Activated T-cell treated with anti-CD3 and anti-CD28 coated beads, Interleukin-2, amount 50 U/mL, for 72 hours (primary cell): ENCODE results near the gene GAS6. TPM values are rescaled to one million over a fixed set of nuclear protein-coding genes. Genes with fewer than 3 reads are reported as not detected.

Experiments
- ATAC-seq, 2 donors: fragments of 150-1000 bp; cut with Tn5 transposase; replicated peaks in 1 of 2; 2 replicates each; pipeline ENCODE4 v1.10.0; 2021; ENCODE audit warnings: moderate library complexity in 2 of 2, mild to moderate bottlenecking in 1 of 2
- DNase-seq, 2 donors: peaks; one replicate each; pipeline ENCODE4 v3.0.0; 2021 to 2022; ENCODE audit warnings: mixed read lengths in 1 of 2
- H3K27ac Mint-ChIP-seq: one replicate; pipeline ENCODE4 v1.8.0; 2022; ENCODE audit warnings: mild to moderate bottlenecking, moderate library complexity, mixed read lengths
- H3K27me3 Mint-ChIP-seq: one replicate; pipeline ENCODE4 v1.8.0; 2022; ENCODE audit warnings: low read depth, mixed read lengths
- H3K36me3 Mint-ChIP-seq, 2 donors: one replicate each; pipeline ENCODE4 v1.8.0; 2022; ENCODE audit warnings: mixed read lengths in 2 of 2, mild to moderate bottlenecking in 1 of 2; ENCODE audit not compliant: insufficient read depth in 2 of 2
- H3K4me1 Mint-ChIP-seq: one replicate; pipeline ENCODE4 v1.8.0; 2022; ENCODE audit warnings: low read depth, mixed read lengths
- H3K4me3 Mint-ChIP-seq, 2 donors: one replicate each; pipeline ENCODE4 v1.8.0; 2022; ENCODE audit warnings: mild to moderate bottlenecking in 2 of 2, mixed read lengths in 2 of 2, moderate library complexity in 2 of 2
- H3K9me3 Mint-ChIP-seq, 2 donors: one replicate each; pipeline ENCODE4 v1.8.0; 2022; ENCODE audit warnings: mixed read lengths in 2 of 2
- total RNA-seq, 2 donors: library from RNA; stranded (reverse); gene quantifications; one replicate each; pipeline ENCODE4 v1.2.3, GENCODE V29; 2022

GAS6 gene
- total RNA-seq, 2 donors from 2014 or later: 0.46 to 1.5 TPM

- no peak overlapping the region for H3K4me3 Mint-ChIP-seq
- no peak for ATAC-seq
- peaks cover 24% of the 10 kb centered on the region for H3K27me3 Mint-ChIP-seq
- DNase-seq: no peak
- no peak overlapping the region for H3K27ac Mint-ChIP-seq
- H3K9me3 Mint-ChIP-seq: no peaks in the 10 kb centered on the region
- H3K36me3 Mint-ChIP-seq: no peaks in the 10 kb centered on the region
- H3K4me1 Mint-ChIP-seq: peaks cover 13% of the 10 kb centered on the region
Observed at GRCh38 chr13:113782472-113782871, 81.4 kb downstream of the GAS6 start.

- no peaks in the 10 kb centered on the region for H3K36me3 Mint-ChIP-seq
- H3K4me1 Mint-ChIP-seq: peaks cover 13% of the 10 kb centered on the region
- no peak overlapping the region for H3K27ac Mint-ChIP-seq
Observed at GRCh38 chr13:113781571-113781970, 82.3 kb downstream of the GAS6 start.

GRCh38 chr13:113777311-113778260, 86.3 kb downstream of the GAS6 start:
- Mint-ChIP-seq H3K9me3 (peaks cover 0 to 2% of the 10 kb centered on the region in 2 donors), H3K27ac (no peak overlapping the region), H3K4me1 (peaks cover 8% of the 10 kb centered on the region), H3K36me3 (no peaks in the 10 kb centered on the region), H3K27me3 (peaks cover 20% of the 10 kb centered on the region), H3K4me3 (no peak overlapping the region)
- DNase-seq (no peak), ATAC-seq (peak in 1 of 2 donors; percentile 19)

More at GRCh38 chr13:113781571-113781970, 82.3 kb downstream of the GAS6 start:
- no peak for DNase-seq
- no peak for ATAC-seq
- H3K4me3 Mint-ChIP-seq: no peak overlapping the region
- no peaks in the 10 kb centered on the region for H3K9me3 Mint-ChIP-seq
- peaks cover 33% of the 10 kb centered on the region for H3K27me3 Mint-ChIP-seq

- no peak for ATAC-seq
Observed at GRCh38 chr13:113776231-113777125, 87.4 kb downstream of the GAS6 start.

GRCh38 chr13:113775451-113776145, 88.3 kb downstream of the GAS6 start:
- no peak for ATAC-seq

More at GRCh38 chr13:113776231-113777125, 87.4 kb downstream of the GAS6 start:
- Mint-ChIP-seq H3K36me3 (peaks cover 0 to 2% of the 10 kb centered on the region in 2 donors), H3K4me1 (peaks cover 17% of the 10 kb centered on the region), H3K9me3 (peaks cover 2 to 5% of the 10 kb centered on the region in 2 donors), H3K4me3 (no peak overlapping the region), H3K27ac (no peak overlapping the region), H3K27me3 (peaks cover 20% of the 10 kb centered on the region)
- DNase-seq: no peak

GRCh38 chr13:113774177-113775107, 89.4 kb downstream of the GAS6 start:
- Mint-ChIP-seq H3K27ac (no peak overlapping the region), H3K4me1 (peaks cover 17% of the 10 kb centered on the region), H3K27me3 (peaks cover 20% of the 10 kb centered on the region), H3K9me3 (peaks cover 2 to 5% of the 10 kb centered on the region in 2 donors), H3K4me3 (no peak overlapping the region), H3K36me3 (peaks cover 0 to 2% of the 10 kb centered on the region in 2 donors)
- no peak for DNase-seq
- ATAC-seq: no peak

More at GRCh38 chr13:113775451-113776145, 88.3 kb downstream of the GAS6 start:
- Mint-ChIP-seq H3K27ac (no peak overlapping the region), H3K9me3 (peaks cover 2 to 5% of the 10 kb centered on the region in 2 donors), H3K36me3 (peaks cover 0 to 2% of the 10 kb centered on the region in 2 donors), H3K4me1 (peaks cover 17% of the 10 kb centered on the region), H3K27me3 (peaks cover 20% of the 10 kb centered on the region), H3K4me3 (no peak overlapping the region)
- DNase-seq: no peak

GRCh38 chr13:113771709-113772331, 92.1 kb downstream of the GAS6 start:
- ATAC-seq: peak; percentile 76 to 82
- peaks cover 3% of the 10 kb centered on the region for H3K27me3 Mint-ChIP-seq
- peaks cover 0 to 2% of the 10 kb centered on the region in 2 donors for H3K36me3 Mint-ChIP-seq
- H3K4me1 Mint-ChIP-seq: peaks cover 17% of the 10 kb centered on the region
- H3K27ac Mint-ChIP-seq: no peak overlapping the region
- DNase-seq: no peak
- H3K4me3 Mint-ChIP-seq: no peak overlapping the region
- peaks cover 2 to 5% of the 10 kb centered on the region in 2 donors for H3K9me3 Mint-ChIP-seq

- DNase-seq (no peak), ATAC-seq (no peak)
- peaks cover 17% of the 10 kb centered on the region for H3K4me1 Mint-ChIP-seq
- no peak overlapping the region for H3K27ac Mint-ChIP-seq
- peaks cover 0 to 2% of the 10 kb centered on the region in 2 donors for H3K36me3 Mint-ChIP-seq
- no peak overlapping the region for H3K4me3 Mint-ChIP-seq
- no peaks in the 10 kb centered on the region for H3K27me3 Mint-ChIP-seq
- peaks cover 2 to 5% of the 10 kb centered on the region in 2 donors for H3K9me3 Mint-ChIP-seq
Observed at GRCh38 chr13:113770937-113771336, 92.9 kb downstream of the GAS6 start.

Other genes with a start within 250 kb of the GAS6 start
- gene ATP4B, start 205.9 kb downstream of the GAS6 start, total RNA-seq: not detected
- under 1 TPM in 1 of 2 donors, not detected in 1; 0.22 TPM for gene GRK1, start 196.9 kb downstream of the GAS6 start, total RNA-seq
- 1 to 10 TPM; 1.2 TPM for gene TMEM255B, start 104.8 kb downstream of the GAS6 start, total RNA-seq
- 1 to 10 TPM; 4.6 to 6.9 TPM for gene C13orf46, start 110.0 kb upstream of the GAS6 start, total RNA-seq